Measurements from ENCODE around the gene GMEB2. TPM values are rescaled to one million over a fixed set of nuclear protein-coding genes. Genes with fewer than 3 reads are reported as not detected.
A peak's percentile ranks its signal among the peaks of the same experiment; 100 is the strongest.

The GMEB2 gene
- total and polyA plus RNA-seq, 10 of the 15 experiments (the other 5 are each of a cell fraction or from before 2014, with no cell fraction given): 0.08 to 15.1 (median 6.9) TPM

DNA sequence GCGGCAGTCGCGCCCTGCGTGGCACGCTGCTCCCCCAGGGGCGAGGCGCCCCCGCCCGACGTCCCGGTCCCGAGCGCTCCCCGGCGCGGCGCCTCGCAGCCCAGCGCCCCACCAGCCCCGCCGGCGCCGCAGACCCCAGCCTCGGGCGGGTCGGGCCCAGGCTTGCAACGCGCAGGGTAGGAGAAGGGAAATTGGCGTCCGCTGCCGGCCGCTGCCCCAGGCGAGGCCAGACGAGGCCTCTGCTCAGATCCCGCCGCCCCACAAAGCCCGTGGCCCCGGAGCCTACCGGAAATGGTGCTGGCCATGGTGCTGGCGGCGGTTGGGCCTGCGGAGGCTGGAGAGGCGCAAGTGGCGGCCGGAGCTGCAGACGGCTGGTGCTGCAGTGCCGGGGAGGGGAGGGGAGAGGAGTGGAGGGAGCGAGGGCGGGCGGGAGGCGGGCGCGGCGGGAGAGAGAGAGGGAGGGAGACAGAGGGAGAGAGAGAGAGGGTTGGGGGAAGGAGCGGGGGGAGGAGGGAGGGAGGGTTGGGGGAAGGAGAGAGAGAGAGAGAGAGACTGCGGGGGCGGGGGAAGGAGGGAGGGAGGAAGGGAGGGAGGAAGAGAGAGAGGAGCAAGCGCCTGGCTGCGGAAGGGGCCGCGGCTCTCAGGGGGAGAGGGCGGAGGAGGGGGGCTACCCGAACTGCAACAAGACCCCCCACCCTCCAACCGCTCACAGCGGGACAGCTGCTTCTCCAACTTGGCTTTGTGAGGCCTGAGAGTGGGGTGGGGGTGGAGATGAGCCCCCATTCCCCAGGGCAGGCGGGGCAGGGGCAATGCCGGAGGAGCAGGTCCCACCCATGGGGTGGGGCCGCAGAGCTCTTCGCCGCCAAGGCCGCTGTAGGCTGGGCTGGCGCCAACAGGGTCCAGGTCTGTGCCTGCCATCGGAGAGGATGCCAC is 26.4 kb upstream of the GMEB2 start, which contains the start of gene STMN3 (continued):
- TF ChIP-seq, protein P1, sequence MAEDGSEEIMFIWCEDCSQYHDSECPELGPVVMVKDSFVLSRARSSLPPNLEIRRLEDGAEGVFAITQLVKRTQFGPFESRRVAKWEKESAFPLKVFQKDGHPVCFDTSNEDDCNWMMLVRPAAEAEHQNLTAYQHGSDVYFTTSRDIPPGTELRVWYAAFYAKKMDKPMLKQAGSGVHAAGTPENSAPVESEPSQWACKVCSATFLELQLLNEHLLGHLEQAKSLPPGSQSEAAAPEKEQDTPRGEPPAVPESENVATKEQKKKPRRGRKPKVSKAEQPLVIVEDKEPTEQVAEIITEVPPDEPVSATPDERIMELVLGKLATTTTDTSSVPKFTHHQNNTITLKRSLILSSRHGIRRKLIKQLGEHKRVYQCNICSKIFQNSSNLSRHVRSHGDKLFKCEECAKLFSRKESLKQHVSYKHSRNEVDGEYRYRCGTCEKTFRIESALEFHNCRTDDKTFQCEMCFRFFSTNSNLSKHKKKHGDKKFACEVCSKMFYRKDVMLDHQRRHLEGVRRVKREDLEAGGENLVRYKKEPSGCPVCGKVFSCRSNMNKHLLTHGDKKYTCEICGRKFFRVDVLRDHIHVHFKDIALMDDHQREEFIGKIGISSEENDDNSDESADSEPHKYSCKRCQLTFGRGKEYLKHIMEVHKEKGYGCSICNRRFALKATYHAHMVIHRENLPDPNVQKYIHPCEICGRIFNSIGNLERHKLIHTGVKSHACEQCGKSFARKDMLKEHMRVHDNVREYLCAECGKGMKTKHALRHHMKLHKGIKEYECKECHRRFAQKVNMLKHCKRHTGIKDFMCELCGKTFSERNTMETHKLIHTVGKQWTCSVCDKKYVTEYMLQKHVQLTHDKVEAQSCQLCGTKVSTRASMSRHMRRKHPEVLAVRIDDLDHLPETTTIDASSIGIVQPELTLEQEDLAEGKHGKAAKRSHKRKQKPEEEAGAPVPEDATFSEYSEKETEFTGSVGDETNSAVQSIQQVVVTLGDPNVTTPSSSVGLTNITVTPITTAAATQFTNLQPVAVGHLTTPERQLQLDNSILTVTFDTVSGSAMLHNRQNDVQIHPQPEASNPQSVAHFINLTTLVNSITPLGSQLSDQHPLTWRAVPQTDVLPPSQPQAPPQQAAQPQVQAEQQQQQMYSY (CRISPR knock-in tag; IDR thresholded peaks at IDR 0.05): no peak
- TF ChIP-seq, protein P2, sequence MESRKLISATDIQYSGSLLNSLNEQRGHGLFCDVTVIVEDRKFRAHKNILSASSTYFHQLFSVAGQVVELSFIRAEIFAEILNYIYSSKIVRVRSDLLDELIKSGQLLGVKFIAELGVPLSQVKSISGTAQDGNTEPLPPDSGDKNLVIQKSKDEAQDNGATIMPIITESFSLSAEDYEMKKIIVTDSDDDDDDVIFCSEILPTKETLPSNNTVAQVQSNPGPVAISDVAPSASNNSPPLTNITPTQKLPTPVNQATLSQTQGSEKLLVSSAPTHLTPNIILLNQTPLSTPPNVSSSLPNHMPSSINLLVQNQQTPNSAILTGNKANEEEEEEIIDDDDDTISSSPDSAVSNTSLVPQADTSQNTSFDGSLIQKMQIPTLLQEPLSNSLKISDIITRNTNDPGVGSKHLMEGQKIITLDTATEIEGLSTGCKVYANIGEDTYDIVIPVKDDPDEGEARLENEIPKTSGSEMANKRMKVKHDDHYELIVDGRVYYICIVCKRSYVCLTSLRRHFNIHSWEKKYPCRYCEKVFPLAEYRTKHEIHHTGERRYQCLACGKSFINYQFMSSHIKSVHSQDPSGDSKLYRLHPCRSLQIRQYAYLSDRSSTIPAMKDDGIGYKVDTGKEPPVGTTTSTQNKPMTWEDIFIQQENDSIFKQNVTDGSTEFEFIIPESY (IDR thresholded peaks at IDR 0.05): no peak
- TF ChIP-seq KDM1A (IDR thresholded peaks at IDR 0.05; ENCODE audit: borderline replicate concordance) (no peak), RCOR1 (conservative IDR thresholded peaks at IDR 0.05; ENCODE audit: low read depth, low read length) (0 out of 2 replicates have a peak, but pooled peaks have one; percentile 43)
